ENCODE data around the gene SPDYE2.
"Not testable (repeated sequence)": the region's sequence is repeated elsewhere in the genome, so short reads cannot be mapped to it uniquely, and the experiment has no call there.

The SPDYE2 gene

DNA sequence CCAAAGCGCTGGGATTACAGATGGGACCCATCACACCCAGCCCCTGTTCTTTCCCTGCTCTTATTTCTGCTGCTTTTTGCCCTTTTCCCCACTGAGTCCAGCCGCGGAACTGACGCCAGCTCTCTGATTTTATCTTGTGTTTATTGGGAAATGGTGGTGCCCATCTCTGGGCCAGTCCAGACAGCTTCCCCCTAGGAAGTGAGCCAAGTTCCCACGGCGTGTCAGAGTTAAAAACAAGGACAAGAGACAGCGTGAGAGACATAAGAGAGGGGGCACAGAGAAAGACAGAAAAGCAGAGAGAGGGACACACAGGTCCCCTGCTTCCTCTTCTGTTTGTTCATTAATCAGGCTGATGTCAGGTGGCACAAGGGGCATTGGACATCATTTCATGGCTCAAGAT is 19.4 kb upstream of the SPDYE2 start:
- not testable (repeated sequence) for DNase-seq (ENCODE audit: low read depth); H3K4me3 ChIP-seq (ENCODE audit: low read depth, low read length)

DNA sequence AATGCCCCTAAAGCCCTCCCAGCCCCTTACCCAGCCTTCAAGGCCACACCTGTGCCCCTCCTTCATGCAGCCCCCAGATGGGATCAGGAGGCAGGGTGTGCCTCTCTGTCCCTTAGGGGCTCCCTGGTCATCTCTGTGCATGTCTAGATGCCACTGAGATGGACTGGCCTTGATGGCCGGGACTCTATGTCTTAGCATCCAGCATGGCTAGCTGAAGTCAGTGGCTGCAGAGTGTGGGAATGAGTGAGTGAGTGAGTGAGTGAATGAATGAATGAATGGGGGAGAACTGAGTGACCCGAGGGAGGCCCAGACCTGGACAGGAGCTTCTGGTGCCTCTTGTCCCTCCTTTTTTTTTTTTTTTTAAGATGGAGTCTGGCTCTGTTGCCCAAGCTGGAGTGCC is 18.9 kb upstream of the SPDYE2 start:
- DNase-seq (ENCODE audit: low read depth), result not testable (repeated sequence)

DNA sequence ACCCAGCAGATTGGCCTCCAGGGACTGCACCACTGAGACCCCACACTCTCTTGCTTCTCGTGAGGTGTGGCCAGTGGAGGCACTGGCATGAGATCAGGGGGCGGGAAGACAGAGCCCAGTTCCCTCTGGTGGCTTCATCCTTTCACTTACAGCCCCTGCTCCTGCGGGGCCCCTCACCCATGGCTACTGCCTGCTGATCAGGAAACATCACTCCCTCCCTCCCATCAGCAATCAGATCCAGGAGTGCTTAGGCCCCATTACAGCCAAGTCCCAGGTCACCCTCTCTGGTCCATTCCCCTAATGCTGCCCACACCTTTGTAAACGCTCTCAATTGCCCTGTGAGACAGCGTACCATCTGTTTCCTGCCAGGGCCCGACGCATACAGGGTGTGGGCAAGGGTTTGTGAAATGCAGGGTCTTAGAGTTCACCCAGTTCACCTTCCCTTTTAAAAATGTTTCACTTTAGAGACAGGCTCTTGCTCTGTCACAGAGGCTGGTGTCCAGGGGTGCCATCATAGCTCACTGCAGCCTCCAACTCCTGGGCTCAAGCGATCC is 15.9 kb upstream of the SPDYE2 start:
- H3K4me3 ChIP-seq (ENCODE audit: low read depth, low read length); DNase-seq (ENCODE audit: low read depth): not testable (repeated sequence)

More for the DNA sequence above, 18.9 kb upstream of the SPDYE2 start:
- H3K4me3 ChIP-seq (ENCODE audit: low read depth, low read length), result not testable (repeated sequence)

DNA sequence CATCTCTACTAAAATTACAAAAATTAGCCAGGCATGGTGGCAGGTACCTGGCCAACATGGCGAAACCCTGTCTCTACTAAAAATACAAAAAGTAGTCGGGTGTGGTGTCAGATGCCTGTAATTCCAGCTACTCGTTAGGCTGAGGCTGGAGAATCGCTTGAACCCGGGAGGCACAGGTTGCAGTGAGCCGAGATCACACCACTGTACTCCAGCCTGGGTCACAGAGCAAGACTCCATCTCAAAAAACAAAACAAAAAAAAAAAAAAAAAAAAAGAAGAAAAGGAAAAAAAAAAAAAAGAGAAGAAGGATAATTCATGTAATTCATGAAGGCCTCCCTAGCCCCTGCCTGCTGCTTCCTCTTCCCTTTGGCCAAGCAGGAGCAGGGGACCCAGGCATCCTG is 10.4 kb upstream of the SPDYE2 start:
- DNase-seq (ENCODE audit: low read depth); H3K4me3 ChIP-seq (ENCODE audit: low read depth, low read length): not testable (repeated sequence)

DNA sequence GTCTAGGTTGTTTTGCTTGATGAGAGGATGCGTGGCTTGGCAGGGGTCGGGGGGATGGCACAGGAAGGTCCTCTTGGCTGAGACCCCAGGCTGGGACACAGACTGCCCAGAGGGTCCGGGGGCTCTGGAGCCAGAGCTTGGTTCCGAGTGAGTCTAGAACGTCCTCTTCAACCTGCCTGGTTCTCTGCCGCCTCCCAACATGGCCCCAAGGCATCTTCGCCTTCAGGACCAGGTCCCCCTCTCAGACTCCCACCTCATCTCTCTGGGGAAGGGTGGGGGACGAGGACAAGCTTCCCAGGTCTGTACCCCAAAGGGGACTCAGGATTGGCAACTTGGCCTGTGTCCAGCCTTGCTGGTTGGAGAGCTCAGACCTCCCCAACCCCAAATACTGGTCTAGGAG is 8.9 kb upstream of the SPDYE2 start:
- H3K4me3 ChIP-seq (ENCODE audit: low read depth, low read length); DNase-seq (ENCODE audit: low read depth): not testable (repeated sequence)

DNA sequence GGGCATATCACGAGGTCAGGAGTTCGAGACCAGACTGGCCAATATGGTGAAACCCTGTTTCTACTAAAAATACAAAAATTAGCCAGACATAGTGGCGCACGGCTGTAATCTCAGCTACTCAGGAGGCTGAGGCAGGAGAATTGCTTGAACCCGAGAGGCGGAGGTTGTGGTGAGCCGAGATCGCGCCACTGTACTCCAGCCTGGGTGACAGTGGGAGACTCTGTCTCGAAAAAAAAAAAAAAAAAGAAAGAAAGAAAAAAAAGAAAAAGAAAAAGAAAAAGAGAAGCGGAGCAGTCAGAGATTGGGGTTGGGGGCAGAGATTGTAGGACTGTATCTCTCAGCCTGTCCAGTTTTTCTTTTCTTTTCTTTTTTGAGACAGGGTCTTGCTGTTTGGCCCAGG is 8.3 kb upstream of the SPDYE2 start:
- not testable (repeated sequence) for H3K4me3 ChIP-seq (ENCODE audit: low read depth, low read length); DNase-seq (ENCODE audit: low read depth)

DNA sequence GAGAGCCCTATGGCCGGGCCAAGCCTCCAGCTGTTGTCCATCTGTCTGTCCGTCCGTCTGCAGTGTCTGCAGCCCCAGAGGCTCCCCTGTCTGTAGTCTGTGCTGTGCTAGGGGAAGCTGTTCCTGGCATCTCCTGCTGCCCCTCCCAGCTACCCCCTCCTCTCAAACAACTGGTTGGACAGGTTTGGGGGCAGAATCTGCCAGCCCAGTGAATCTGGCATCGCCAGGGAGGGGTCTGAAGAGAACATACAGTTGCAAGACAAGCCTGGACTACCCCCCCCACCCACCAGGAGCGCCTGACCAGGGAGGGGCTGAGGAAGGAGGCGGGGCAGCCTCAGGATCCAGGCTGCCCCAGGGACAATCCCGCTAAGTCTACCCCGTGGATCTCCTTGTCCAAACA is 7.4 kb upstream of the SPDYE2 start, which contains the start of gene UPK3BL2:
TSS of gene UPK3BL2 (minus strand) at position 101 of the 400 bp plus-strand sequence. CDS start at position 41, 60 bp downstream.
- H3K4me3 ChIP-seq (ENCODE audit: low read depth, low read length), result not testable (repeated sequence)

DNA sequence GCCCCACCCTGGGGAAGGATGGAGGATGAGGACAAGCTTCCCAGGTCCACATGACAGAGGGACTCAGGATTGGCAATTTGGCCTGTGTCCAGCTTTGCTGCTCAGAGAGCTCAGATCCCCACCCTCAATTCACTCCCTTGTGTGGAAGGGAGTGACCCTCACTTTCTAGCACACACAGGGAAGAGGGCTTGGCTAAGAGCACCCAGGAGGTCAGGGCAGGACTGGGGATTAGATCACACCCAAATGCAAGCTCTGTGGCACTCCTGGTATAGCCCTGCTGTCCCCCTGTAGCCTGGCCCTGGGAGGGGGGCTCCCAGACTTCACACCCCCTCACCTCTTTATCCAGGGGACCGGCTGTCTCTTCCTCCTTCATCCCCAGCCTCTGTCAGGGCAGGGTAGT is 6.7 kb upstream of the SPDYE2 start:
- not testable (repeated sequence) for DNase-seq (ENCODE audit: low read depth); H3K4me3 ChIP-seq (ENCODE audit: low read depth, low read length)

More for the DNA sequence above, 7.4 kb upstream of the SPDYE2 start, which contains the start of gene UPK3BL2:
- DNase-seq (ENCODE audit: low read depth), result not testable (repeated sequence)

DNA sequence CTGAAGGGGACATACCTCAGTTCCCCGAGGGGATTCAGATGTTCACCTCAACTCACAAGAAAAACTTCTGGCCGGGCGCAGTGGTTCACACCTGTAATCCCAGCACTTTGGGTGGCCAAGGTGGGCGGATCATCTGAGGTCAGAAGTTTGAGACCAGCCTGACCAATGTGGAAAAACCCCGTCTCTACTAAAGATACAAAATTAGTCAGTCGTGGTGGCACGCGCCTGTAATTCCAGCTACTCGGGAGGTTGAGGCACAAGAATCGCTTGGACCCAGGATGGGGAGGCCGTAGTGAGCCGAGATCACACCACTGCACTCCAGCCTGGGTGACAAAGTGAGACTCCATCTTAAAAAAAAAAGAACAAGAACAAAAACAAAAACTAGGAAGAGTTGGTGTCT is 5.7 kb upstream of the SPDYE2 start:
- not testable (repeated sequence) for H3K4me3 ChIP-seq (ENCODE audit: low read depth, low read length)

DNA sequence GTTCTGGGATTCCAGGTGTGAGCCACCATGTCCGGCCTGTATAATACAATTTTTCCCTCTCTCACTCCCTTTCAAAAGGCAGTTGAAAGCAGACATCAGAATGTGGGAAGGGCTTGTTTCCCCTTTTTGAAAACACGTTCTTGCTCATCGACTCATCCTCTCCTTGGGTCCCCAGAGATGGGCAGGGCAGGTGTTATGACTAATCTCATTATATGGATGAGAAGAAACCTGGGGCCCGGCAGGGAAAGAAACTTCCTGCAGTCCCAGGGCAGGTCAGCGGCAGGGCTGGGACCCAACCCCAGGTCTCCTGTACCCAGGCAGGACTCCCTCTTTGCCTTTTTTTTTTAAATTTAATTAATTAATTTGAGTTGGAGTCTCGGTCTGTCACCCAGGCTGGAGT is 4.7 kb upstream of the SPDYE2 start:
- not testable (repeated sequence) for H3K4me3 ChIP-seq (ENCODE audit: low read depth, low read length); DNase-seq (ENCODE audit: low read depth)

More for the DNA sequence above, 5.7 kb upstream of the SPDYE2 start:
- not testable (repeated sequence) for DNase-seq (ENCODE audit: low read depth)

DNA sequence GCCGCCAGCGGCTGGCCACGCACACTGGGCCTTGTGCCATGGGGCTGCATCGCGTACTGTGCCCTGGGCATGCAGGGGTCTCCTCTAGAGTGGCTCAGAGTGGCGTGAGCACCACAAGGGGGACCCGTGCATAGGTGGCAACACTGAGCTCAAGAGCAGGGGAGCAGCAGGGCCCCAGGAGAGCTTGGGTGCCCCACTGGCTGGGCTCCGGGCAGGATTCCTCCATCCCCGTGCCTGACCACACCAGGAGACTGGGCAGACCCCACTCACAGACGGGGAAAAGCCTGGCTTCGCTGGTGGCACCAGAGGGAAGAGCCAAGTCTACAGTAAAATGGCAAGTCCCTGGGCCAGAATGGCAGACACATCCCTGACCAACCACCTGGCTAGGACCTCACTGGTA is 17.6 kb downstream of the SPDYE2 start:
- not testable (repeated sequence) for H3K4me3 ChIP-seq (ENCODE audit: low read depth, low read length)

DNA sequence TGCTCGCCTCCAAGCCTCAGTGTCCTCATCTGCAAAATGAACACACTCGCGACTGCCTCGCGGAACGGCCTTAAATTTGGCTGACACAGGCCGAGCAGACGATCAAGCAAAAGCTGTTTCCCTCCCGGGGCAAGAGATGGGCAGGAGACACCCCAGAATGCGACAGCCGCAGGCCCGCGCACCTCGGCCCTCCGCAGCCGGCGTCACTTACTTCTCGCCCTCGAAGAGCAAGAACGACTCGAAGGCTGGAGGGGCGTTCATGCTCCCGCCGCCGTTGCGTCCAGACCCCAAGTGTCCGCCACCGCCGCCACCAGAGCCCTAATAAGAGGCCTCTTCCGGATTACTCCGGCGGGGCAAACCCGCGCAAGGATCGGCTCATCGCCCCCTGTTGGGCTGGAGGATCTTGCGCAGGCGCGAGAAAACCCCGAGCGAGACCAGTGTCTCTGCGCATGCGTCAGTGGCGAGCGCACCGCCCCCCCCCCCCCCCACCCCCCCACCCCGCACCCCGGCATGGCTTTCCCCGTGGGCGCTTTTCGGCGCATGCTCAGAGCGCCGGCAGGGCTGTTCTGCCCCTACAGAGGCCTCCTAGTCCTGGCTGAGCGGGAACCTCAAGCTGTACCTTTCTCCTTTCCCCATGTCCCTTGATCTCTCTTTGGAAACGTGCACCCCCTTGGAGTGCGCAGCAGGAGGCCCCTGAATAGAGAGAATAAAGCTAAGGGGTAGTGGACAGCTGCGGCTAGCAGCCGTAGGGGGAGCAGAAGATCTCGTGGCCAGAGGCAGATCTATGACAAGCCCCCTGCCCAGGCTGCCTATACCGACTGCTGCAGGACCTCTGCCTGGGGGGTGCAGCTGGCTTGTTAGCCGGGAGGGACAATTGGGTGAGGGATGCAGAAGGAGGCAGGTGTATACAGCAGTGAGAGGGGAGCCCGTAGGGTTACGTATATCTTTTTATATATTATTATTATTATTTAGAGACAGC is 21.5 kb downstream of the SPDYE2 start, which contains the start of gene POLR2J3:
TSS of gene POLR2J3 (minus strand) at position 323 of the 979 bp plus-strand sequence. CDS start at position 261, 62 bp downstream.
- peak; percentile 97 for DNase-seq (ENCODE audit: low read depth)

More for the DNA sequence above, 17.6 kb downstream of the SPDYE2 start:
- not testable (repeated sequence) for DNase-seq (ENCODE audit: low read depth)

DNA sequence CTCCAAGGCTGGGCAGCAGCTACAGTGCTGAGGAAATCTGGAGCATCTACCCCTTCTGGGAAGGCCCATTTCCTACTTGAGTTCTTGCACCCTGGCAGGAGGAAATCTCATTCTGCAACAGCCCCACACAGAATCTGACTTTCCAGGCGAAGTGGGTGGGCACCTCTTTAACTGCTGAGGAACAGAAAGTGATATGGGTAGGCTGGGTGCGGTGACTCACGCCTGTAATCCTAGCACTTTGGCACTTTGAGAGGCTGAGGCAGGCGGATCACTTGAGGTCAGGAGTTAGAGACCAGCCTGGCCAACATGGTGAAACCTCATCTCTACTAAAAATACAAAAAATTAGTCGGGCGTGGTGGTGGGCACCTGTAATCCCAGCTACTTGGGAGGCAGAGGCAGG is 23.6 kb downstream of the SPDYE2 start:
- not testable (repeated sequence) for DNase-seq (ENCODE audit: low read depth); H3K4me3 ChIP-seq (ENCODE audit: low read depth, low read length)

More for the DNA sequence above, 21.5 kb downstream of the SPDYE2 start, which contains the start of gene POLR2J3:
- H3K4me3 ChIP-seq (ENCODE audit: low read depth, low read length), result peak within 1 kb of the TSS; percentile 83
- TF ChIP-seq, protein P1, sequence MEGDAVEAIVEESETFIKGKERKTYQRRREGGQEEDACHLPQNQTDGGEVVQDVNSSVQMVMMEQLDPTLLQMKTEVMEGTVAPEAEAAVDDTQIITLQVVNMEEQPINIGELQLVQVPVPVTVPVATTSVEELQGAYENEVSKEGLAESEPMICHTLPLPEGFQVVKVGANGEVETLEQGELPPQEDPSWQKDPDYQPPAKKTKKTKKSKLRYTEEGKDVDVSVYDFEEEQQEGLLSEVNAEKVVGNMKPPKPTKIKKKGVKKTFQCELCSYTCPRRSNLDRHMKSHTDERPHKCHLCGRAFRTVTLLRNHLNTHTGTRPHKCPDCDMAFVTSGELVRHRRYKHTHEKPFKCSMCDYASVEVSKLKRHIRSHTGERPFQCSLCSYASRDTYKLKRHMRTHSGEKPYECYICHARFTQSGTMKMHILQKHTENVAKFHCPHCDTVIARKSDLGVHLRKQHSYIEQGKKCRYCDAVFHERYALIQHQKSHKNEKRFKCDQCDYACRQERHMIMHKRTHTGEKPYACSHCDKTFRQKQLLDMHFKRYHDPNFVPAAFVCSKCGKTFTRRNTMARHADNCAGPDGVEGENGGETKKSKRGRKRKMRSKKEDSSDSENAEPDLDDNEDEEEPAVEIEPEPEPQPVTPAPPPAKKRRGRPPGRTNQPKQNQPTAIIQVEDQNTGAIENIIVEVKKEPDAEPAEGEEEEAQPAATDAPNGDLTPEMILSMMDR (IDR thresholded peaks at IDR 0.05; ENCODE audit: insufficient read depth, low read depth, low read length, missing control alignments), result peak; percentile 59

DNA sequence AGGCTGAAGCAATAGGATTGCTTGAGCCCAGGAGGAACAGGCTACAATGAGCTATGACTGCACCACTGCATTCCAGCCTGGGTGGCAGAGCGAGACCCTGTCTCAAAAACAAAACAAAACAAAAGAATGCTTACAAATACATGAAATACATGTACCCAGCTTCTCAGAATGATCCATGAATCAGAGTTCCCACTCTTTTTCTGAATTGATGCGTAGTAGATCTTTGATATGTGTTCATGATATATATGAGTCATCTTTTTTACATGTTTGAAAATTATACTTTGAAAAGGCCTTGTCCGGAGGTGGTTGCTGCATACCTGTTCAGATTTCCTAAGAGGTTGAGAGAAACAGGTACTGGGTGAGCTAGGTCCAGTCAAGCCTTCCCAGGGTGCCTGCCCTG is 25.3 kb downstream of the SPDYE2 start:
- DNase-seq (ENCODE audit: low read depth); H3K4me3 ChIP-seq (ENCODE audit: low read depth, low read length): not testable (repeated sequence)

DNA sequence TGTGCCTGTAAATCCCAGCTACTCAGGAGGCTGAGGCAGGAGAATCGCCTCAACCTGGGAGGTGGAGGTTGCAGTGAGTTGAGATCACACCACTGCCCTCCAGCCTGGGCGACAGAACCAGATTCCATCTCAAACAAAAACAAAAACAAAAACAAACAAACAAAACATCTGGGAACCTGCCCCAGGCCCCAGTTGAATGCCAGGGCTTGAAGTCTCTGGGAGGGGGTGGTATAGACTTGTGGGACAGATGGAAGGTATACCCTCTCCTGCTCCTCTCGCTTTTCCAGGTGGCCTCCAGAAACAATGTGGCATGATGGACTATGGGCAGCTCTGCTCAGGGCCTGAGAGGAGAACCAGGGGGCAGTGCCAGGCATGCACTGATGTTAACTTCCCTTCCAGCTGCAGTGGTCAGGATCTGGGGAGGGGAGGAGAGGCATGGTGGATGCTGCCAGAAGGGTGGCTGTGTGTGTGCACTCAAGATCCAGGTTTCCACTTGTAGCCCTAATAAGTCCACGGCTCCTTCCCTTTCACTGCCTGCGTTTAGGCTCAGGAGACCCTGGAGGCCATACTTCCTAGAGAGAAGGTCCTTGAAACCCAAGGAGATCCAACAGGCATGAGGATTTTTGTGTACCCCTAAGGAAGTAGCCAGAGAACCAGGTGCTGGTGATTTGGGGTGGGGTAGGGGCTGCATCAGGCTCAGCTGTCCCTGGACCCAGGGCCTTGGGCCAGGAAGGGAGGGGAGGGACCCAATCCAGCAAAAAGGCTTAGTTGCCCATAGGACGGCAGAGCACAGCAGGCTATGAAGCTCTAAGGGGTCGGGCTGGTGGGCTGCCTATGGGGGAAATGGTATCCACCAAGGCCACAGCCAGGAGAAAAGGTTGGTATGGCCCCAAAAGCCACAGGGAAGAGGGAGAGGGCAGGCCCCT is 26.6 kb downstream of the SPDYE2 start:
- DNase-seq (ENCODE audit: low read depth); H3K4me3 ChIP-seq (ENCODE audit: low read depth, low read length): not testable (repeated sequence)

DNA sequence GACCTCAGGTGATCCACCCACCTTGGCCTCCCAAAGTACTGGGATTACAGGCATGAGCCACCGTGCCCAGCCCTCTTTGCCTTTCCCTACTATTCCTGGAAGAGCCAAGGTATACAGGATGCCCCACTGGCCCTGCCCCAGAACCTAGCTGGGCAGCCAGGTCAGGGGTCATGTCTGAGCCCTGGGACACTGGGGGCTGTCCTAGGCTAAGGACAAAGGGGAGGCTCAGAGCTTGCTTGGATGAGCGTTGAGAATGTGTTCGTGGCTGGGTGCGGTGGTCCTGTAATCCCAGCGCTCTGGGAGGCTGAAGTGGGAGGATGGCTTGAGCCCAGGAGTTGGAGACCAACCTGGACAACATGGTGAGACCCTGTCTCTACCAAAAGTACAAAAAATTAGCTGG is 27.5 kb downstream of the SPDYE2 start:
- not testable (repeated sequence) for H3K4me3 ChIP-seq (ENCODE audit: low read depth, low read length); DNase-seq (ENCODE audit: low read depth)

DNA sequence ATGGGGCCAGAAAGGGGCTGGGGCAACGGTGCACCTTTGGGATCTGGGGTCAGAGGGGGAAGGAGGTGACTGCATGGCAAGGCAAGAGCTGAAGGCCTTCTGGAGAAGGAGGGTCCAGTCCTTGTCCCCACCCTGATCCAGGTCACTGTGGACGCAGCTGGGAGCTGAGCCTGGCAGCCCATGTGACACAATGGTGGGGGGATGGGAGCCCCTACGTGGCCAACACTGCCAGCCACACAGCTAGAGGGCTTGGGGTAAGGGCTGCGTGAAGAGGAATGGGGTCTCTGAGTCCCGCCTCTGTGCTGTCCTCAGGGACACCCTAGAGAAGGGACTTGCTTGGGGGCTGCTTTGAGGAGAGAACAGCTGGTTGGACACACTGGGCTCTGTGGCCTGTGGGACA is 30.7 kb downstream of the SPDYE2 start:
- DNase-seq (ENCODE audit: low read depth); H3K4me3 ChIP-seq (ENCODE audit: low read depth, low read length): not testable (repeated sequence)

All from GM12865 (cell line).